Measurements from ENCODE around the gene ZNF773.
A peak's percentile ranks its signal among the peaks of the same experiment; 100 is the strongest.

DNA sequence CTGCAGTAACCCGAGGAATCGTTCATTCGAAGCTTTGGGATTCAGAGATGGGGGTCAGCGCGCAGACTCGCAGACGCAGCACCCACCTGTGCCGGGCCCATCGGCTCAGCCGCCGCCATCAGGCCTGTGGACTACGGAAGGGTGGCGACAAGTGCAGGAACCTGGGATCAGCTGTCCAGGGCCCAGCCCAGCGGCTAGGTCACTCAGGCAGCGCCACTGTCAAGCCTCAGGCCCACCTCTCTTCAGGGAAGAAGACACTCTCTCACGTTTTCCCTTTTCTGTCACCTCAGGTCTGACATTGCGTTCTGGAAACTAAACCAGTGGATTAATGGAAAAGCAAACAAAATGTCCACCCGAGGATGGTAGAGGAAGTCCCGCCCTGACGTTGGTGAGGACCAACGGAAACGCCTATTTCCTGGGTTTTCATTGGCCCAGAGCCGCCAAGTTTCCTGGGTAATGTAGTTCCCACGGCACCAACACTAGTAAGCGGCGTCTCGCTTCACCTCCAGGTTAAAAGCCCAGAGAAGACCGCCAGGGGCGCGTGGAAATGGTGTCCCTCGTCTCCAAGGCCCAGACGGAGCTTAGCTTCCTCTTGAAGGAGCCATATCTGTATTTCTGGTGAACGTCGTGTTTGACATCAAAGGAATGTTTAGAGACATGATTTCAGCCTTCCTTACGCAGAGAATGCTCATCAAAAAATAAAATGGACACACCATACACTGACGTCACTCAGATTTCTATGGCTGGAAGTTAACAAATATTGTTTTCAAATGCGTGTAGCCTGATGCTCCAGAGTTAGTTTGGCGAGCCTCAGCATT lies 22.3 kb upstream of the ZNF773 start, which contains the start of gene ZNF772:
- TF ChIP-seq CTCF (IDR thresholded peaks at IDR 0.05 in 4 of 5, conservative IDR thresholded peaks at IDR 0.05 in 1 of 5) (peak; percentile 47 to 70 (median 61)), POLR2A (IDR thresholded peaks at IDR 0.05) (peak in 1 of 2 donors; percentile 20)

Data from gastrocnemius medialis (tissue), 4 donors.